SU-DHL-6 (cell line): Measurements from ENCODE around the gene CCDC88A.
A peak's percentile ranks its signal among the peaks of the same experiment; 100 is the strongest.
"Not testable (repeated sequence)": the region's sequence is repeated elsewhere in the genome, so short reads cannot be mapped to it uniquely, and the experiment has no call there.

ENCODE experiments used
- H2AFZ ChIP-seq: fragments of 200-600 bp; sonication (generic); 2 replicates; pipeline ENCODE4 v1.6.1; 2014; ENCODE audit warnings: low read depth, mild to moderate bottlenecking, moderate library complexity, mixed read lengths, antibody characterized with exemption, low read length; ENCODE audit not compliant: severe bottlenecking
- H3F3A ChIP-seq: fragments of 200-600 bp; shearing (Covaris generic); 2 replicates; pipeline ENCODE4 v1.6.0; 2016; ENCODE audit warnings: antibody characterized with exemption, mild to moderate bottlenecking; ENCODE audit not compliant: insufficient read depth
- H3K27ac ChIP-seq: fragments of 200-600 bp; sonication (generic); 2 replicates; pipeline ENCODE4 v1.5.1; 2016; ENCODE audit warnings: low read depth, mild to moderate bottlenecking, low read length, moderate library complexity, mixed read lengths
- H3K27me3 ChIP-seq: fragments of 200-600 bp; sonication (generic), shearing (Covaris generic); 2 replicates; pipeline ENCODE4 v1.6.0; 2014; ENCODE audit warnings: mild to moderate bottlenecking, low read length
- H3K36me3 ChIP-seq: fragments of 200-600 bp; sonication (generic); 2 replicates; pipeline ENCODE4 v1.6.1; 2014; ENCODE audit warnings: mild to moderate bottlenecking, low read length, mixed read lengths
- H3K4me2 ChIP-seq: fragments of 300-600, 200-600 bp; shearing (Covaris generic), sonication (generic); 2 replicates; pipeline ENCODE4 v1.6.0; 2014; ENCODE audit warnings: low read length, low read depth, mild to moderate bottlenecking; ENCODE audit not compliant: poor library complexity, severe bottlenecking
- H3K4me3 ChIP-seq: fragments of 200-600 bp; sonication (generic); 2 replicates; pipeline ENCODE4 v1.5.1; 2014; ENCODE audit warnings: antibody characterized with exemption, low read length, mild to moderate bottlenecking, mixed read lengths; ENCODE audit not compliant: insufficient read depth, poor library complexity, severe bottlenecking
- H3K79me2 ChIP-seq: fragments of 200-600 bp; sonication (generic); 2 replicates; pipeline ENCODE4 v1.6.1; 2014; ENCODE audit warnings: mild to moderate bottlenecking, low read length, moderate library complexity; ENCODE audit not compliant: insufficient read depth
- H3K9ac ChIP-seq: fragments of 200-600 bp; sonication (generic); 2 replicates; pipeline ENCODE4 v1.7.0; 2014; ENCODE audit warnings: mild to moderate bottlenecking, low read length
- H3K9me2 ChIP-seq: fragments of 200-600 bp; sonication (generic); replicated peaks from 2 replicates; pipeline ENCODE4 v1.6.1; 2014; ENCODE audit warnings: low read length; ENCODE audit not compliant: insufficient read depth
- H3K9me3 ChIP-seq: fragments of 200-600 bp; sonication (generic); 2 replicates; pipeline ENCODE4 v1.6.1; 2014; ENCODE audit warnings: low read length, mixed read lengths; ENCODE audit not compliant: insufficient read depth
- H4K20me1 ChIP-seq: fragments of 200-600 bp; sonication (generic); 2 replicates; pipeline ENCODE4 v1.6.1; 2014; ENCODE audit warnings: low read depth, mild to moderate bottlenecking, antibody characterized with exemption, low read length, moderate library complexity, mixed read lengths
- EZH2phosphoT487 ChIP-seq: fragments of 200-600 bp; sonication (generic), shearing (Covaris generic); conservative IDR thresholded peaks from 2 replicates; pipeline ENCODE4 v1.6.1; 2018; ENCODE audit warnings: mild to moderate bottlenecking, antibody characterized with exemption, low read length, moderate library complexity, mixed read lengths
- TF ChIP-seq, protein P1 (sequence below): fragments of 200-600 bp; sonication (generic); IDR thresholded peaks from one replicate; pipeline ENCODE4 v1.5.1; 2017; ENCODE audit warnings: antibody characterized with exemption, mild to moderate bottlenecking, low read length, moderate library complexity; ENCODE audit not compliant: insufficient read depth, poor library complexity, severe bottlenecking

The CCDC88A gene

GRCh38 chr2:55279214-55279835 is 140.3 kb downstream of the CCDC88A start:
- not testable (repeated sequence) for H3K36me3 ChIP-seq, H4K20me1 ChIP-seq, H3K4me2 ChIP-seq, H3K27ac ChIP-seq, H3K9me3 ChIP-seq, H3K9ac ChIP-seq, H2AFZ ChIP-seq, H3K27me3 ChIP-seq, H3K79me2 ChIP-seq, H3K9me2 ChIP-seq, H3K4me3 ChIP-seq
- H3F3A ChIP-seq: peaks cover 17% of the 10 kb centered on the region

GRCh38 chr2:55277310-55277709 is 142.3 kb downstream of the CCDC88A start:
- Histone ChIP-seq H3F3A (peaks cover 3% of the 10 kb centered on the region; the same call in 1 of the 2 replicates), H3K4me3 (no peak overlapping the region), H3K4me2 (no peak overlapping the region), H3K36me3 (no peaks in the 10 kb centered on the region), H3K9me3 (no peaks in the 10 kb centered on the region), H4K20me1 (no peaks in the 10 kb centered on the region), H3K27me3 (no peaks in the 10 kb centered on the region), H3K79me2 (0 out of 2 replicates have a peak, but pooled peaks cover under 1% of the 10 kb centered on the region), H3K27ac (no peak overlapping the region), H2AFZ (no peak overlapping the region), H3K9me2 (no peaks in the 10 kb centered on the region), H3K9ac (no peak overlapping the region)
- TF ChIP-seq, protein P1, sequence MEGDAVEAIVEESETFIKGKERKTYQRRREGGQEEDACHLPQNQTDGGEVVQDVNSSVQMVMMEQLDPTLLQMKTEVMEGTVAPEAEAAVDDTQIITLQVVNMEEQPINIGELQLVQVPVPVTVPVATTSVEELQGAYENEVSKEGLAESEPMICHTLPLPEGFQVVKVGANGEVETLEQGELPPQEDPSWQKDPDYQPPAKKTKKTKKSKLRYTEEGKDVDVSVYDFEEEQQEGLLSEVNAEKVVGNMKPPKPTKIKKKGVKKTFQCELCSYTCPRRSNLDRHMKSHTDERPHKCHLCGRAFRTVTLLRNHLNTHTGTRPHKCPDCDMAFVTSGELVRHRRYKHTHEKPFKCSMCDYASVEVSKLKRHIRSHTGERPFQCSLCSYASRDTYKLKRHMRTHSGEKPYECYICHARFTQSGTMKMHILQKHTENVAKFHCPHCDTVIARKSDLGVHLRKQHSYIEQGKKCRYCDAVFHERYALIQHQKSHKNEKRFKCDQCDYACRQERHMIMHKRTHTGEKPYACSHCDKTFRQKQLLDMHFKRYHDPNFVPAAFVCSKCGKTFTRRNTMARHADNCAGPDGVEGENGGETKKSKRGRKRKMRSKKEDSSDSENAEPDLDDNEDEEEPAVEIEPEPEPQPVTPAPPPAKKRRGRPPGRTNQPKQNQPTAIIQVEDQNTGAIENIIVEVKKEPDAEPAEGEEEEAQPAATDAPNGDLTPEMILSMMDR: no peak
- TF ChIP-seq EZH2phosphoT487: no peak

DNA sequence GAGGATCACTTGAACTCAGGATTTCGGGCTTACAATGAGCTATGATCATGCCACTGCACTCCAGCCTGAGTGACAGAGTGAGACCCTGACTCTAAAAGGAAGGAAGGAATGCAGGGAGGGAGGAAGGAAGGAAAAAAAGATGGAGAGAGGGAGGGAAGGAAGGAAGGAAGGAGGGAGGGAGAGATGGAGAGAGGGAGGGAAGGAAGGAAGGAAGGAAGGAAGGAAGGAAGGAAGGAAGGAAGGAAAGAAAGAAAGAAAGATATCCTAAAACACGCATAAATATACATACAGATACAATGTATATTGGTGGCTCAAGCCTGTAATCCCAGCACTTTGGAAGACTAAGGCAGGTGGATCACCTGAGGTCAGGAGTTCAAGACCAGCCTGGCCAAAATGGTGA is 145.3 kb downstream of the CCDC88A start:
- H3K79me2 ChIP-seq, H3K27me3 ChIP-seq, H3F3A ChIP-seq, H3K9me3 ChIP-seq, H3K36me3 ChIP-seq, H2AFZ ChIP-seq, H4K20me1 ChIP-seq, H3K9ac ChIP-seq, H3K4me2 ChIP-seq, H3K9me2 ChIP-seq, H3K27ac ChIP-seq, H3K4me3 ChIP-seq: not testable (repeated sequence)

DNA sequence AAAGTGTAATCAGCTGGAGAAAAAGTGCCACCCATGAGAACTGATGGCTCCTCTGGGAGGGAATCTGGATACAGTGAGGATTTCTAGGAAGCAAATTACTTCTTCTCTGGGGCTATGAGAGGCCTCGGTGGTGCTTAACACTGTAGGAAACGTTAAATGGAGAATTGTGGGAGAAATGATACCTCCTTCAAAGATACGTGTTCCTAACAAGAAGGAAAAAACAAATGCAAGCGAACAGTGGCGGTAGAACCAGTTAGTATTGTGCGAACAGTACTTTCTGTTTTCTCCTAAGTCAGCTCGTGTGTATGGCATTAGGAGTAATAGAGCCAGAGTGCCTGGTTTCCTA is 150.0 kb downstream of the CCDC88A start:
- TF ChIP-seq, protein P1: no peak
- TF ChIP-seq EZH2phosphoT487: no peak
- Histone ChIP-seq H3F3A (peaks cover 16% of the 10 kb centered on the region), H3K4me3 (peak overlapping the region; percentile 79), H3K36me3 (peaks cover 4% of the 10 kb centered on the region; the same call in 1 of the 2 replicates), H3K79me2 (peaks cover 16% of the 10 kb centered on the region), H4K20me1 (no peaks in the 10 kb centered on the region), H3K9ac (peak overlapping the region; percentile 92), H3K27ac (peak overlapping the region; percentile 42; the same call in 1 of the 2 replicates), H3K9me2 (no peaks in the 10 kb centered on the region), H3K9me3 (no peaks in the 10 kb centered on the region), H3K27me3 (no peaks in the 10 kb centered on the region), H2AFZ (peak overlapping the region; percentile 80), H3K4me2 (peak overlapping the region; percentile 98)
